ENCODE data around the gene COL17A1. TPM values are rescaled to one million over a fixed set of nuclear protein-coding genes. Genes with fewer than 3 reads are reported as not detected.

COL17A1 gene
- total and polyA plus RNA-seq, 9 of the 15 experiments (the other 6 are each of a cell fraction or from before 2014, with no cell fraction given) = not detected

GRCh38 chr10:104109908-104110662 is 24.4 kb upstream of the COL17A1 start (continued):
- TF ChIP-seq HINFP (tag; conservative IDR thresholded peaks at IDR 0.05; ENCODE audit: low read depth) = no peak
- no peak for TF ChIP-seq HNRNPLL (IDR thresholded peaks at IDR 0.05; ENCODE audit: low read depth, low read length, poor library complexity, severe bottlenecking)
- TF ChIP-seq BACH1 (tag; IDR thresholded peaks at IDR 0.05) = no peak
- no peak for TF ChIP-seq RFX7 (CRISPR knock-in tag; IDR thresholded peaks at IDR 0.05)
- TF ChIP-seq MGA (IDR thresholded peaks at IDR 0.05) = no peak
- TF ChIP-seq TEAD4 (IDR thresholded peaks at IDR 0.05; ENCODE audit: low read length) = no peak
- no peak for TF ChIP-seq TEAD4 (CRISPR knock-in tag; IDR thresholded peaks at IDR 0.05; ENCODE audit: borderline replicate concordance)
- no peak for TF ChIP-seq ZNF561 (CRISPR knock-in tag; conservative IDR thresholded peaks at IDR 0.05)
- TF ChIP-seq PKNOX1 (IDR thresholded peaks at IDR 0.05) = 0 out of 2 replicates have a peak, but pooled peaks have one; percentile 13
- no peak for TF ChIP-seq ATF6 (CRISPR knock-in tag; IDR thresholded peaks at IDR 0.05)
- TF ChIP-seq NUFIP1 (IDR thresholded peaks at IDR 0.05; ENCODE audit: partially characterized antibody) = no peak
